ENCODE results near the gene GAS1. TPM values are rescaled to one million over a fixed set of nuclear protein-coding genes. Genes with fewer than 3 reads are reported as not detected.
A peak's percentile ranks its signal among the peaks of the same experiment; 100 is the strongest.

GAS1 gene
- total and polyA plus RNA-seq, 2 of the 8 experiments (the other 6 are each of a cell fraction or from before 2014, with no cell fraction given) = 2.8 to 5.7 TPM

DNA sequence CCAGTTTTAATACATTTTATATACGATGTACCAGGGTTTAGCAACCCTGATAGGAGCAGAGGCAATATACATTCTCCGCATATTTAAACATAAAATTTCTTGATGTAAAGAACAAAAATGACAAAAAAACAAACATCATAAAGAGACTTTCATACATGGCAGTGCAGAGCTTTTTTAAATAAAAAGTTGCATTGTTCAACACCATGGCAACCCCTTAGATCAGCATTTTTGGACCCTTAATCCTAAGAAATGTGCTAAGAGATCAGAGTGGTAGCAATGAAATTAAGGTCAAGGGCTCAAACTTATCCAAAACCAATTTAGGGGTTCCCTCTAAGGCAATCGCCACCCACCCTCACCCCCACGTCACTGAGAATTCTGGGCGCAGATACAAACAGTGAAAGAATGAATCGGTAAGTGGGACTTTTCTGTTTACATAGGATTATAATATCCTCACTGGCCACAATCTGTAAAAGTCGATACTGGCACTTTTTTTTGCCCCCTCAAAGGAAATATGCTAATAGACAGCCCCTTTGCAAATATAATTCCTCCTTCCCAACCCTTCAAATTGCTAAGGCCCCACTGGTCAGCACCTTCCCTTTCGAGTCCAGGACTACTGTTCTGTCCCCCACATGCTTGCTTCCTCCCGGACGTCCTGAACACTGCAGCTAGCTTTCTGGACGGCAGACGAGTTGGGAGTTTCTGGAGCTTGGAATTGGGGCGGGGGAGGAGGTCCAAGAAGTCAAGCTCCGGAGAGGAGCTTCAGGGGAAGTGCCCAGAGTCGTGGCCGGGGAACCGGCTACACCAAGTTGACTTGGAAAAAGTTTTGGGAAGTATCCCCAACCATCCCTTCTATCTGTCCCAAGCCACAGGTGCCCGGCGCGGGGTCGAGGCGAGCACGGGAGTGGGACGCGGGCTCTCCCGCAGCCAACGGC, 2.2 kb downstream of the GAS1 start:
- ChIA-PET POLR2A (ENCODE audit: partially characterized antibody) (interaction anchor here (1.0 to 1.3 kb wide), 3 partner anchors 41 to 301 kb away, joined by 3 to 4 read pairs (median 3); no protein-coding TSS in a partner anchor), CTCF (ENCODE audit: partially characterized antibody) (interaction anchor here (1.5 to 1.6 kb wide), 2 partner anchors 40 to 59 kb away, joined by 3 to 4 read pairs; no protein-coding TSS in a partner anchor)
- WGBS, 2 experiments (ENCODE audit: extremely low coverage in 1 of 2, insufficient coverage in 1 of 2, insufficient read length in 1 of 2, insufficient replicate concordance in 2 of 2, low coverage in 1 of 2, low lambda C conversion rate in 2 of 2, missing lambda C conversion rate in 1 of 2) = 8% methylated on average over 27 of the region's 27 CpGs; no CpG with 5 or more reads in 1 of the 2 experiments
- no peak overlapping the region for H2BK5ac ChIP-seq (ENCODE audit: low read depth, low read length)
- H3K27me3 ChIP-seq (replicated peaks in 1 of 4; ENCODE audit: control insufficient read depth in 3 of 4, extremely low read depth in 1 of 4, insufficient read depth in 3 of 4, low read length in 3 of 4) = peaks cover 2 to 41% (median 23%) of the 10 kb centered on the region in 4 experiments; a peak in 6 of 7 replicates
- no peak overlapping the region for H2BK12ac ChIP-seq (ENCODE audit: low read depth, low read length)
- no peak overlapping the region for H3K56ac ChIP-seq (replicated peaks; ENCODE audit: insufficient read length, low read depth, low read length)
- H3K4me2 ChIP-seq (ENCODE audit: insufficient read depth in 1 of 2, low read depth in 2 of 2, low read length in 2 of 2) = peak overlapping the region; percentile 79 to 99
- peaks cover 5 to 31% (median 19%) of the 10 kb centered on the region in 4 experiments for H3K4me1 ChIP-seq (replicated peaks in 1 of 4; ENCODE audit: control insufficient read depth in 3 of 4, insufficient read depth in 4 of 4, low read length in 3 of 4)
- no peak overlapping the region for H4K5ac ChIP-seq (ENCODE audit: insufficient read length, low read depth, low read length)
- H3K4me3 ChIP-seq (ENCODE audit: extremely low read depth in 1 of 4, insufficient read depth in 2 of 4, low read depth in 3 of 4, low read length in 4 of 4) = peak overlapping the region; percentile 71 to 82 (median 76)
- peaks cover 17% of the 10 kb centered on the region for H3K23me2 ChIP-seq (ENCODE audit: low read depth, low read length)
- H4K20me1 ChIP-seq (replicated peaks in 1 of 2; ENCODE audit: control insufficient read depth in 1 of 2, insufficient read depth in 2 of 2, low read length in 2 of 2) = peaks cover 0 to 2% of the 10 kb centered on the region in 2 experiments
- peak overlapping the region; percentile 36; the same call in 1 of the 2 replicates for H3K18ac ChIP-seq (ENCODE audit: extremely low read depth, low read length)
- no peak overlapping the region for H2BK120ac ChIP-seq (replicated peaks; ENCODE audit: low read depth, low read length)
- no peaks in the 10 kb centered on the region for H3K9me3 ChIP-seq (ENCODE audit: insufficient read depth in 2 of 2, low read depth in 1 of 2, low read length in 1 of 2)
- H4K91ac ChIP-seq (replicated peaks; ENCODE audit: insufficient read length, low read length) = no peak overlapping the region
- no peak overlapping the region for H2BK15ac ChIP-seq (ENCODE audit: low read length)
- H3K9ac ChIP-seq (replicated peaks in 1 of 4; ENCODE audit: extremely low read depth in 1 of 4, low read depth in 3 of 4, low read length in 3 of 4) = peak overlapping the region in 1 of 4 experiments; percentile 38; a peak in 3 of 7 replicates
- DNase-seq (ENCODE audit: low read depth in 1 of 2, low spot score in 2 of 2) (peak in 1 of 2 experiments; percentile 65), FAIRE-seq (no peak)
- H3K27ac ChIP-seq (ENCODE audit: low read depth, low read length) = no peak overlapping the region
- H3K4ac ChIP-seq (replicated peaks; ENCODE audit: insufficient read length, low read depth, low read length) = no peak overlapping the region
- H3K14ac ChIP-seq (ENCODE audit: insufficient read length) = no peak overlapping the region
- H3K79me1 ChIP-seq (ENCODE audit: low read depth, low read length) = no peaks in the 10 kb centered on the region
- no peaks in the 10 kb centered on the region for H3K36me3 ChIP-seq (ENCODE audit: control insufficient read depth in 2 of 4, insufficient read depth in 4 of 4, low read length in 3 of 4)
- no peak overlapping the region for H3K23ac ChIP-seq (ENCODE audit: insufficient read length)
- H2AK5ac ChIP-seq (ENCODE audit: low read depth, low read length) = no peak overlapping the region
- H2BK20ac ChIP-seq (ENCODE audit: low read length) = no peak overlapping the region
- no peak overlapping the region for H2AFZ ChIP-seq (ENCODE audit: low read length)
- H3K79me2 ChIP-seq (ENCODE audit: control insufficient read depth in 1 of 2, insufficient read depth in 2 of 2, low read length in 2 of 2) = peaks cover 0 to 6% of the 10 kb centered on the region in 2 experiments; a peak in 1 of 4 replicates
- H4K8ac ChIP-seq (ENCODE audit: extremely low read depth, insufficient read depth, low read length) = peak overlapping the region; percentile 79; the same call in 1 of the 2 replicates
- TF ChIP-seq RFX5 (IDR thresholded peaks at IDR 0.05; ENCODE audit: borderline replicate concordance, low read depth, low read length) (no peak), JUND (IDR thresholded peaks at IDR 0.05; ENCODE audit: low read length) (no peak), RAD21 (IDR thresholded peaks at IDR 0.05 in 1 of 2, conservative IDR thresholded peaks at IDR 0.05 in 1 of 2; ENCODE audit: low read depth in 2 of 2, low read length in 2 of 2) (peak in 1 of 2 experiments; percentile 3; a peak in 1 of 4 replicates), GTF2F1 (IDR thresholded peaks at IDR 0.05; ENCODE audit: borderline replicate concordance, low read depth, low read length) (no peak), RNF2 (IDR thresholded peaks at IDR 0.05; ENCODE audit: borderline replicate concordance, low read depth, low read length, missing control alignments, poor library complexity, severe bottlenecking) (no peak)
- TF ChIP-seq, protein P1, sequence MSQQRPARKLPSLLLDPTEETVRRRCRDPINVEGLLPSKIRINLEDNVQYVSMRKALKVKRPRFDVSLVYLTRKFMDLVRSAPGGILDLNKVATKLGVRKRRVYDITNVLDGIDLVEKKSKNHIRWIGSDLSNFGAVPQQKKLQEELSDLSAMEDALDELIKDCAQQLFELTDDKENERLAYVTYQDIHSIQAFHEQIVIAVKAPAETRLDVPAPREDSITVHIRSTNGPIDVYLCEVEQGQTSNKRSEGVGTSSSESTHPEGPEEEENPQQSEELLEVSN (IDR thresholded peaks at IDR 0.05) = no peak
